ENCODE data around the gene MISP3. TPM values are rescaled to one million over a fixed set of nuclear protein-coding genes. Genes with fewer than 3 reads are reported as not detected.

The MISP3 gene
- polyA plus RNA-seq, 2 of the 4 experiments (the other 2 are of a cell fraction), result 1.9 to 2.3 TPM

DNA sequence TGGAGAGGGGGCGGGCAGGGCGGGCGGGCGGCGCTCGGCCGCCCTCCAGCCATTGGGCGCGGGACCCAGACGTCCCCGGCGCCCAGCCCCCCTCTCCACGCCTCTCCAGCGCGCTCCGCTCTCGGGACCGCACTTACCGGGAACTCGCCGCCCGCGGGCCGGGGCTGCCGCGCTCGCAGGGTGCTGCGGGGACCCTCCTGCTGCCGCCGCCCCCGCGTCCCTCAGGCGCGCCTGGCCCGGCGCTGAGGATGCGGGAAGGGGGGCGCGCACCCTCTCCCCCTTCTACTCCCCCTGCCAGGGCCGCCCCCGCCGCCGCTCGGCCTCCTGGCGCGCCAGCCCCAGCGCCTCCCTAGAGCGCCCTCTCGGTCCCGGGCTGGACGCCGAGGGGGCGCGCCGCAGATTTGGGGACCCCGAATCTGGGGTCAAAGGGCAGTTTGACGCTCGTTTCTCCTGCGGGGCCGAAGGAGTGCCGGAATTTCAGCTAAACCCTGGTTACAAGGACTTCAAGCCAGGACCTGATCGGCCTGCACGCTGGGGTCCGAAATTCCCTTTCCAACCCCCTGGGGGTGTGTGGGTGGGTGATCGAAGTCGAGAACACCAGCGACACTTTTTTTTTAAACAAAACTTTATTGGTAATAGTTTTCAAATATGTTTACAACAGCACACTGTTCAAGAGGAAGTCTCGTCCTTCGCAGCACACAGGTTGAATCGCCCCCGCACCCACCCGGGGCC lies 18.7 kb downstream of the MISP3 start (continued):
- TF ChIP-seq, protein P1, sequence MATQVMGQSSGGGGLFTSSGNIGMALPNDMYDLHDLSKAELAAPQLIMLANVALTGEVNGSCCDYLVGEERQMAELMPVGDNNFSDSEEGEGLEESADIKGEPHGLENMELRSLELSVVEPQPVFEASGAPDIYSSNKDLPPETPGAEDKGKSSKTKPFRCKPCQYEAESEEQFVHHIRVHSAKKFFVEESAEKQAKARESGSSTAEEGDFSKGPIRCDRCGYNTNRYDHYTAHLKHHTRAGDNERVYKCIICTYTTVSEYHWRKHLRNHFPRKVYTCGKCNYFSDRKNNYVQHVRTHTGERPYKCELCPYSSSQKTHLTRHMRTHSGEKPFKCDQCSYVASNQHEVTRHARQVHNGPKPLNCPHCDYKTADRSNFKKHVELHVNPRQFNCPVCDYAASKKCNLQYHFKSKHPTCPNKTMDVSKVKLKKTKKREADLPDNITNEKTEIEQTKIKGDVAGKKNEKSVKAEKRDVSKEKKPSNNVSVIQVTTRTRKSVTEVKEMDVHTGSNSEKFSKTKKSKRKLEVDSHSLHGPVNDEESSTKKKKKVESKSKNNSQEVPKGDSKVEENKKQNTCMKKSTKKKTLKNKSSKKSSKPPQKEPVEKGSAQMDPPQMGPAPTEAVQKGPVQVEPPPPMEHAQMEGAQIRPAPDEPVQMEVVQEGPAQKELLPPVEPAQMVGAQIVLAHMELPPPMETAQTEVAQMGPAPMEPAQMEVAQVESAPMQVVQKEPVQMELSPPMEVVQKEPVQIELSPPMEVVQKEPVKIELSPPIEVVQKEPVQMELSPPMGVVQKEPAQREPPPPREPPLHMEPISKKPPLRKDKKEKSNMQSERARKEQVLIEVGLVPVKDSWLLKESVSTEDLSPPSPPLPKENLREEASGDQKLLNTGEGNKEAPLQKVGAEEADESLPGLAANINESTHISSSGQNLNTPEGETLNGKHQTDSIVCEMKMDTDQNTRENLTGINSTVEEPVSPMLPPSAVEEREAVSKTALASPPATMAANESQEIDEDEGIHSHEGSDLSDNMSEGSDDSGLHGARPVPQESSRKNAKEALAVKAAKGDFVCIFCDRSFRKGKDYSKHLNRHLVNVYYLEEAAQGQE (IDR thresholded peaks at IDR 0.05), result no peak
- TF ChIP-seq KDM1A (IDR thresholded peaks at IDR 0.05; ENCODE audit: low read depth), result no peak

DNA sequence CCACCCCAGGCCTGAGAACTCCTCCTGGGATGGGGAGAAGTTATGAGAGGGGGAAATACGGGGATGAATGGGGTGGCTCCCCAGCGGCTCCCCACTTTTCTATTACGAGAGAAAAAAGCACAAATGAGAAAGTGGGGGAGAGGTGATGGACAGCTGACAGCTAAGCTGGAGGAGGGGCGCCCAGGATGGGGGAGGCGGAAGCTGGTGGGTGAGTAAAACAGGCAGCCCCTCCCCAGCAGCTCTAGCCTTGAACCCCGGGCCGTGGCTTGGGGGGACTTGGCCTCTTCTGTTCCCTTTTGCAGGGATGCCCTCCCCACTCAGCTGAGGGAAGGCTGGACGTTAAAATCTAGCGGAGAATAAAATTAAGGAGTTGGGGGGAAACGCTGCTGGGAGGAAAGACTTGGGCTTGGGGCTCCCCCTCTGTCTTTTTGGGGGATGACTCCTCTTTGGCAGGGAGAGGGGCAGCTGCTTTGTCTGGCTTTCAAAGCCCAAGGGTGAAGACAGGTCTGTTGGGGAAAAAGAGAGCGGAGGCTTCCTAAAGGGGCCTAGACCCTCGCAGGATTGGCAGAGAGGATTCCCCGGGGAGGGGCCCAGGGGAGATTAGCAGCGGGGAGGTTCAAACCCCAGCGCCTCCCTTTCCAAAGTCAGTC lies 19.4 kb downstream of the MISP3 start:
- 0 out of 3 replicates have a peak, but pooled peaks cover 4% of the 10 kb centered on the region for H3K4me1 ChIP-seq
- ATAC-seq, result no peak; a peak in 1 of 6 replicates
- peak overlapping the region; percentile 87 for H3K4me3 ChIP-seq
- no peak for FAIRE-seq
- peak overlapping the region; percentile 69 for H3K4me2 ChIP-seq
- H3K9me3 ChIP-seq, result peaks cover 11% of the 10 kb centered on the region
- ChIA-PET CTCF (interaction anchor here (1.0 to 1.1 kb wide), 2 partner anchors 8 to 10 kb away, joined by 4 to 5 read pairs; no protein-coding TSS in a partner anchor), POLR2A (no interaction called here)
- WGBS (ENCODE audit: missing lambda C conversion rate), result 41% methylated on average over 15 of the region's 15 CpGs
- TF ChIP-seq, protein P2, sequence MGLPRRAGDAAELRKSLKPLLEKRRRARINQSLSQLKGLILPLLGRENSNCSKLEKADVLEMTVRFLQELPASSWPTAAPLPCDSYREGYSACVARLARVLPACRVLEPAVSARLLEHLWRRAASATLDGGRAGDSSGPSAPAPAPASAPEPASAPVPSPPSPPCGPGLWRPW (IDR thresholded peaks at IDR 0.05), result no peak
- TF ChIP-seq SMC3 (IDR thresholded peaks at IDR 0.05) (no peak), RFX5 (IDR thresholded peaks at IDR 0.05) (no peak), POLR2AphosphoS2 (conservative IDR thresholded peaks at IDR 0.05; ENCODE audit: low read length) (no peak), NFE2L2 (conservative IDR thresholded peaks at IDR 0.05; ENCODE audit: low read length) (no peak), MAFK (IDR thresholded peaks at IDR 0.05; ENCODE audit: partially characterized antibody) (no peak), ZC3H11A (IDR thresholded peaks at IDR 0.05) (no peak), RCOR1 (IDR thresholded peaks at IDR 0.05; ENCODE audit: low read depth, low read length) (no peak), MAZ (IDR thresholded peaks at IDR 0.05; ENCODE audit: borderline replicate concordance, low read depth, low read length) (no peak), CHD2 (IDR thresholded peaks at IDR 0.05; ENCODE audit: low read length, partially characterized antibody) (no peak), CBX8 (IDR thresholded peaks at IDR 0.05) (no peak), FOXS1 (CRISPR knock-in tag; IDR thresholded peaks at IDR 0.05) (no peak), TP53 (CRISPR knock-in tag; IDR thresholded peaks at IDR 0.05) (no peak), HEYL (CRISPR knock-in tag; IDR thresholded peaks at IDR 0.05) (no peak)
- TF ChIP-seq, protein P3, sequence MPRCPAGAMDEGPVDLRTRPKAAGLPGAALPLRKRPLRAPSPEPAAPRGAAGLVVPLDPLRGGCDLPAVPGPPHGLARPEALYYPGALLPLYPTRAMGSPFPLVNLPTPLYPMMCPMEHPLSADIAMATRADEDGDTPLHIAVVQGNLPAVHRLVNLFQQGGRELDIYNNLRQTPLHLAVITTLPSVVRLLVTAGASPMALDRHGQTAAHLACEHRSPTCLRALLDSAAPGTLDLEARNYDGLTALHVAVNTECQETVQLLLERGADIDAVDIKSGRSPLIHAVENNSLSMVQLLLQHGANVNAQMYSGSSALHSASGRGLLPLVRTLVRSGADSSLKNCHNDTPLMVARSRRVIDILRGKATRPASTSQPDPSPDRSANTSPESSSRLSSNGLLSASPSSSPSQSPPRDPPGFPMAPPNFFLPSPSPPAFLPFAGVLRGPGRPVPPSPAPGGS (IDR thresholded peaks at IDR 0.05), result no peak
- TF ChIP-seq, protein P4, sequence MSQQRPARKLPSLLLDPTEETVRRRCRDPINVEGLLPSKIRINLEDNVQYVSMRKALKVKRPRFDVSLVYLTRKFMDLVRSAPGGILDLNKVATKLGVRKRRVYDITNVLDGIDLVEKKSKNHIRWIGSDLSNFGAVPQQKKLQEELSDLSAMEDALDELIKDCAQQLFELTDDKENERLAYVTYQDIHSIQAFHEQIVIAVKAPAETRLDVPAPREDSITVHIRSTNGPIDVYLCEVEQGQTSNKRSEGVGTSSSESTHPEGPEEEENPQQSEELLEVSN (IDR thresholded peaks at IDR 0.05; ENCODE audit: borderline replicate concordance, low read depth), result no peak
- no peak for DNase-seq (ENCODE audit: low read depth in 1 of 2, low spot score in 1 of 2)
- peak overlapping the region; percentile 99 for H3K27ac ChIP-seq
